ENCODE measurements around the gene TIMM17A. TPM values are rescaled to one million over a fixed set of nuclear protein-coding genes. Genes with fewer than 3 reads are reported as not detected.

TIMM17A gene
- total and polyA plus RNA-seq, 4 donors, result 25.9 to 56.1 (median 35.2) TPM

Small RNA genes lying within 50 kb of the gene (small RNA-seq; reads per million reads assigned to genes)
- gene MIR6740 (ENCODE audit: low replicate concordance) (not detected), gene RF00156 (ENCODE audit: low replicate concordance) (not detected)

Other genes starting within 250 kb of the TIMM17A start
- gene IPO9, start 126.3 kb upstream of the TIMM17A start, total RNA-seq, result 10 to 100 TPM; 37.2 to 52.3 TPM
- gene IPO9, start 126.3 kb upstream of the TIMM17A start, polyA plus RNA-seq, result 10 to 100 TPM; 16.7 to 24.4 TPM
- 10 to 100 TPM in 1 of 2 donors, 1 to 10 TPM in 1; 7.2 to 15.8 TPM for gene SHISA4, start 66.6 kb upstream of the TIMM17A start, total RNA-seq
- gene SHISA4, start 66.6 kb upstream of the TIMM17A start, polyA plus RNA-seq, result 10 to 100 TPM in 1 of 2 donors, 1 to 10 TPM in 1; 7.7 to 15.9 TPM
- 10 to 100 TPM; 11.4 to 25.1 TPM for gene LMOD1, start 9.0 kb upstream of the TIMM17A start, total RNA-seq
- 10 to 100 TPM in 1 of 2 donors, 1 to 10 TPM in 1; 9.6 to 24.9 TPM for gene LMOD1, start 9.0 kb upstream of the TIMM17A start, polyA plus RNA-seq
- gene RNPEP, start 27.1 kb downstream of the TIMM17A start, total RNA-seq, result 10 to 100 TPM; 40.7 to 74.9 TPM
- gene RNPEP, start 27.1 kb downstream of the TIMM17A start, polyA plus RNA-seq, result 10 to 100 TPM; 45.9 to 49.2 TPM
- gene ELF3, start 55.1 kb downstream of the TIMM17A start, total RNA-seq, result 100 to 1,000 TPM; 150 to 219 TPM
- 100 to 1,000 TPM; 143 to 148 TPM for gene ELF3, start 55.1 kb downstream of the TIMM17A start, polyA plus RNA-seq
- gene GPR37L1, start 167.4 kb downstream of the TIMM17A start, total RNA-seq, result under 1 TPM in 1 of 2 donors, not detected in 1; 0.09 TPM
- under 1 TPM; 0.04 to 0.05 TPM for gene GPR37L1, start 167.4 kb downstream of the TIMM17A start, polyA plus RNA-seq
- gene ARL8A, start 189.2 kb downstream of the TIMM17A start, total RNA-seq, result 10 to 100 TPM; 27.8 to 82.0 TPM
- gene ARL8A, start 189.2 kb downstream of the TIMM17A start, polyA plus RNA-seq, result 10 to 100 TPM; 43.6 to 54.0 TPM
- 1 to 10 TPM; 4.5 to 6.9 TPM for gene PTPN7, start 205.1 kb downstream of the TIMM17A start, total RNA-seq
- 10 to 100 TPM in 1 of 2 donors, 1 to 10 TPM in 1; 2.9 to 14.0 TPM for gene PTPN7, start 205.1 kb downstream of the TIMM17A start, polyA plus RNA-seq
- gene LGR6, start 238.3 kb downstream of the TIMM17A start, total RNA-seq, result 1 to 10 TPM; 1.3 to 4.1 TPM
- gene LGR6, start 238.3 kb downstream of the TIMM17A start, polyA plus RNA-seq, result 1 to 10 TPM in 1 of 2 donors, under 1 TPM in 1; 0.57 to 1.3 TPM

Data from lung (tissue), 5 donors.